Mammary epithelial cell (primary cell): ENCODE results near the gene FADS6.

ENCODE experiments used
- EZH2 ChIP-seq: IDR thresholded peaks from 2 replicates; pipeline ENCODE4 v1.6.1; 2012; ENCODE audit warnings: low read length, inconsistent platforms, borderline replicate concordance
- TF ChIP-seq, protein P1 (sequence below), 2 donors: IDR thresholded peaks in 1 of 2; conservative IDR thresholded peaks in 1 of 2; 2 replicates each; pipeline ENCODE4 v1.5.1; 2011 to 2012; ENCODE audit warnings: inconsistent platforms in 2 of 2, low read length in 2 of 2, mild to moderate bottlenecking in 2 of 2, control low read depth in 1 of 2, low read depth in 1 of 2; ENCODE audit not compliant: insufficient read depth in 1 of 2; ENCODE audit errors: extremely low read depth in 1 of 2

DNA sequence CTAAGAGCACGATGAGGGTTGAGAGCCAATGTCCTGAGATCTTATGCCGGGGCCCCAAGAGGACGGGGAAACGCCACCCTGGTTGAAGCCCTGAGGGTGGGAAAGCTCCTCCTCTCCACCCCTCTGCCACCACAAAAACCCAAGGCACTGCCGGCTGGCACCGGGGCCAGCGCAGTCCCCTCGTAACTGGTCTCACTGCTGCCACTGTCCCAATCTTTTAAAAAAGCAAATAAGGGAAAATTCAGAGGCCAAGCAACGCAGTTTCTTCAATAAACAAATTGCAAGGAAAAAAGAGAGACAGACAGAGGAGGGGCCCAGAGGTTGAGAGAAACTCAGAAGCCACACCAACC lies 40.4 kb downstream of the FADS6 start:
- TF ChIP-seq EZH2, result no peak
- TF ChIP-seq, protein P1, sequence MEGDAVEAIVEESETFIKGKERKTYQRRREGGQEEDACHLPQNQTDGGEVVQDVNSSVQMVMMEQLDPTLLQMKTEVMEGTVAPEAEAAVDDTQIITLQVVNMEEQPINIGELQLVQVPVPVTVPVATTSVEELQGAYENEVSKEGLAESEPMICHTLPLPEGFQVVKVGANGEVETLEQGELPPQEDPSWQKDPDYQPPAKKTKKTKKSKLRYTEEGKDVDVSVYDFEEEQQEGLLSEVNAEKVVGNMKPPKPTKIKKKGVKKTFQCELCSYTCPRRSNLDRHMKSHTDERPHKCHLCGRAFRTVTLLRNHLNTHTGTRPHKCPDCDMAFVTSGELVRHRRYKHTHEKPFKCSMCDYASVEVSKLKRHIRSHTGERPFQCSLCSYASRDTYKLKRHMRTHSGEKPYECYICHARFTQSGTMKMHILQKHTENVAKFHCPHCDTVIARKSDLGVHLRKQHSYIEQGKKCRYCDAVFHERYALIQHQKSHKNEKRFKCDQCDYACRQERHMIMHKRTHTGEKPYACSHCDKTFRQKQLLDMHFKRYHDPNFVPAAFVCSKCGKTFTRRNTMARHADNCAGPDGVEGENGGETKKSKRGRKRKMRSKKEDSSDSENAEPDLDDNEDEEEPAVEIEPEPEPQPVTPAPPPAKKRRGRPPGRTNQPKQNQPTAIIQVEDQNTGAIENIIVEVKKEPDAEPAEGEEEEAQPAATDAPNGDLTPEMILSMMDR (conservative IDR thresholded peaks at IDR 0.05 in 1 of 2, IDR thresholded peaks at IDR 0.05 in 1 of 2; ENCODE audit: extremely low read depth in 1 of 2, insufficient read depth in 1 of 2, low read depth in 1 of 2, low read length in 2 of 2), result no peak
